ENCODE measurements around the gene SYNPR.

SYNPR gene

GRCh38 chr3:63508305-63508704, 230.2 kb downstream of the SYNPR start:
- no peak for TF ChIP-seq ZNF565 (CRISPR knock-in tag; conservative IDR thresholded peaks at IDR 0.05; ENCODE audit: low read depth)
- TF ChIP-seq CSDC2 (CRISPR knock-in tag; IDR thresholded peaks at IDR 0.05): no peak
- TF ChIP-seq TOX (CRISPR knock-in tag; IDR thresholded peaks at IDR 0.05; ENCODE audit: borderline replicate concordance): no peak
- no peak for TF ChIP-seq ISL1 (CRISPR knock-in tag; IDR thresholded peaks at IDR 0.05)
- TF ChIP-seq ZNF70 (CRISPR knock-in tag; IDR thresholded peaks at IDR 0.05): no peak
- TF ChIP-seq TCF4 (CRISPR knock-in tag; IDR thresholded peaks at IDR 0.05; ENCODE audit: borderline replicate concordance): no peak
- TF ChIP-seq OSR1 (CRISPR knock-in tag; IDR thresholded peaks at IDR 0.05): no peak
- TF ChIP-seq ZNF8 (CRISPR knock-in tag; IDR thresholded peaks at IDR 0.05): no peak
- TF ChIP-seq ESRRG (CRISPR knock-in tag; IDR thresholded peaks at IDR 0.05): no peak
- TF ChIP-seq POU6F1 (CRISPR knock-in tag; IDR thresholded peaks at IDR 0.05; ENCODE audit: borderline replicate concordance, low read depth): no peak
- TF ChIP-seq ARNTL (CRISPR knock-in tag; IDR thresholded peaks at IDR 0.05; ENCODE audit: borderline replicate concordance, low read depth): no peak
- TF ChIP-seq RARB (CRISPR knock-in tag; IDR thresholded peaks at IDR 0.05): no peak
- TF ChIP-seq ZFP30 (CRISPR knock-in tag; IDR thresholded peaks at IDR 0.05): no peak
- no peak for TF ChIP-seq PATZ1 (CRISPR knock-in tag; IDR thresholded peaks at IDR 0.05; ENCODE audit: borderline replicate concordance)
- TF ChIP-seq BACH2 (CRISPR knock-in tag; IDR thresholded peaks at IDR 0.05; ENCODE audit: borderline replicate concordance): no peak
- no peak for TF ChIP-seq PPARA (CRISPR knock-in tag; IDR thresholded peaks at IDR 0.05; ENCODE audit: borderline replicate concordance)
- no peak for TF ChIP-seq CSRNP3 (CRISPR knock-in tag; IDR thresholded peaks at IDR 0.05)
- TF ChIP-seq TSHZ2 (CRISPR knock-in tag; IDR thresholded peaks at IDR 0.05): no peak
- TF ChIP-seq SNAI2 (CRISPR knock-in tag; IDR thresholded peaks at IDR 0.05): no peak
- TF ChIP-seq ZC3H10 (CRISPR knock-in tag; IDR thresholded peaks at IDR 0.05): no peak
- no peak for ATAC-seq

GRCh38 chr3:63508771-63509170, 230.7 kb downstream of the SYNPR start:
- no peak for TF ChIP-seq ZC3H10 (CRISPR knock-in tag; IDR thresholded peaks at IDR 0.05)
- no peak for TF ChIP-seq ZNF8 (CRISPR knock-in tag; IDR thresholded peaks at IDR 0.05)
- no peak for TF ChIP-seq ZNF70 (CRISPR knock-in tag; IDR thresholded peaks at IDR 0.05)
- TF ChIP-seq RARB (CRISPR knock-in tag; IDR thresholded peaks at IDR 0.05): no peak
- TF ChIP-seq TOX (CRISPR knock-in tag; IDR thresholded peaks at IDR 0.05; ENCODE audit: borderline replicate concordance): no peak
- TF ChIP-seq GLIS3 (CRISPR knock-in tag; IDR thresholded peaks at IDR 0.05): no peak
- no peak for TF ChIP-seq PPARA (CRISPR knock-in tag; IDR thresholded peaks at IDR 0.05; ENCODE audit: borderline replicate concordance)
- no peak for TF ChIP-seq TCF4 (CRISPR knock-in tag; IDR thresholded peaks at IDR 0.05; ENCODE audit: borderline replicate concordance)
- no peak for ATAC-seq

GRCh38 chr3:63513791-63514190, 235.7 kb downstream of the SYNPR start:
- no peak for ATAC-seq
- TF ChIP-seq ARNTL (CRISPR knock-in tag; IDR thresholded peaks at IDR 0.05; ENCODE audit: borderline replicate concordance, low read depth) (no peak), TOX (CRISPR knock-in tag; IDR thresholded peaks at IDR 0.05; ENCODE audit: borderline replicate concordance) (no peak), ZFP3 (CRISPR knock-in tag; IDR thresholded peaks at IDR 0.05) (no peak), PPARA (CRISPR knock-in tag; IDR thresholded peaks at IDR 0.05; ENCODE audit: borderline replicate concordance) (no peak), OSR1 (CRISPR knock-in tag; IDR thresholded peaks at IDR 0.05) (no peak), PATZ1 (CRISPR knock-in tag; IDR thresholded peaks at IDR 0.05; ENCODE audit: borderline replicate concordance) (no peak)

Measured in SK-N-SH treated with all-trans-retinoic acid at 6 μM for 48 hours (cell line).